ENCODE data around the gene CCDC85B.
"Not testable (repeated sequence)": the region's sequence is repeated elsewhere in the genome, so short reads cannot be mapped to it uniquely, and the experiment has no call there.

Gene CCDC85B

DNA sequence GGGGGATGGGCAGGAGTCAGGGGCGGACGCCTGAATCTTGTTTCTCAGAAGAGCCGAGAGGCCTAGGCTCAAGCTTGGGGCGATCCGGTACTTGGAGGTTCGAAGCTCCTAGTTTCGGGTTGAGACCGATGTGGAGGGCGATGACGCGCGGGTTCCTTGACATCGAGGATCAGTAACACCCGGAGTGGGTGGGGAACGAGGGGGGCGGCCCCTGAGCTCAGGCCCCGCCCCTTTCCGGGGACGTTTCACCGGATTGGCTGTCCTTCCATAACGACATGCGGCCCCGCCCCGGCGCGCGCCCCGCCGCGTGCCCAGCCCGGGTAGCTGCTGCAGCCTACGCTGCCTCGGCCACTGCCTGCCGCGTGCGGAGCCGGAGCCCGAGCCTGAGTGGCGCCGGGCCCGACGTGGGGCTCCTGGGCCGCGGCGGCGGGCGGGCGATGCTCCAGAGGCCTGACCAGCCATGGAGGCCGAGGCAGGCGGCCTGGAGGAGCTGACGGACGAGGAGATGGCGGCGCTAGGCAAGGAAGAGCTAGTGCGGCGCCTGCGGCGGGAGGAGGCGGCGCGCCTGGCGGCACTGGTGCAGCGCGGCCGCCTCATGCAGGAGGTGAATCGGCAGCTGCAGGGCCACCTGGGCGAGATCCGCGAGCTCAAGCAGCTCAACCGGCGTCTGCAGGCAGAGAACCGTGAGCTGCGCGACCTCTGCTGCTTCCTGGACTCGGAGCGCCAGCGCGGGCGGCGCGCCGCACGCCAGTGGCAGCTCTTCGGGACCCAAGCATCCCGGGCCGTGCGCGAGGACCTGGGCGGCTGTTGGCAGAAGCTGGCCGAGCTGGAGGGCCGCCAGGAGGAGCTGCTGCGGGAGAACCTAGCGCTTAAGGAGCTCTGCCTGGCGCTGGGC lies at the start of gene CCDC85B:
TSS of gene CCDC85B (plus strand) at position 350 of the 895 bp plus-strand sequence. CDS start at position 461, 111 bp downstream.
- DNase-seq: peak; percentile 95

DNA sequence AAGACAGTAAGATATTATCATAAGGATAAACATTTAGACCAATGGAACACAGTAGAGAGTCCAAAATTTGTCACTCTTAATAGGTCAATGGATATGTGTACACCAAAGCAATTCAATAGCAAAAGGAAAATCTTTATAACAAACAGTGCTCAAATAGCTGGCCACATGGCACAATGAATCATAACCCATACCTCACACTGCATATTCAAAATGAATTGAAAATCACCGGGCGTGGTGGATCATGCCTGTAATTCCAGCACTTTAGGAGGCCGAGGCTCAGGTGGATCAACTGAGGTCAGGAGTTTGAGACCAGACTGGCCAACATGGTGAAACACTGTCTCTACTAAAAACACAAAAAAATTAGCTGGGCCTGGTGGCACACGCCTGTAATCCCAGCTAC lies 48.3 kb upstream of the CCDC85B start:
- DNase-seq: no peak

DNA sequence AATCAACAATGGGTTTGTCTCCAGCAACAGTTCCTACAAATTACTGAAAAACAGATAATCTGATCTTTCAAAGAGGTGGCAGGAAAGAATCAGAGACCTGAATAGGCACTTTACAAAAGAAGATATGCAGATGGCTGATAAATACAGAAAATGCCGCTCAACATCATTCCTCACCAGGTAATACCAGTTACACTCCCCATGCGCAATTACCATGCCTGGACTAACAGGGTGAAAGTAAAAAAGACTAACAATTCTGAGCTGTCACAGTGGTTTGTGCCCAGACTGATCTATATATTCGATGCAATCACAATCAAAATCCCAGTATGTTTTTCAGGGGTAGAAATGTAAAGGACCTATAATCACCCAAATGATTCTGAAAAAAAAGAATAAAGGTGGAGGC lies 46.7 kb upstream of the CCDC85B start:
- DNase-seq: no peak

DNA sequence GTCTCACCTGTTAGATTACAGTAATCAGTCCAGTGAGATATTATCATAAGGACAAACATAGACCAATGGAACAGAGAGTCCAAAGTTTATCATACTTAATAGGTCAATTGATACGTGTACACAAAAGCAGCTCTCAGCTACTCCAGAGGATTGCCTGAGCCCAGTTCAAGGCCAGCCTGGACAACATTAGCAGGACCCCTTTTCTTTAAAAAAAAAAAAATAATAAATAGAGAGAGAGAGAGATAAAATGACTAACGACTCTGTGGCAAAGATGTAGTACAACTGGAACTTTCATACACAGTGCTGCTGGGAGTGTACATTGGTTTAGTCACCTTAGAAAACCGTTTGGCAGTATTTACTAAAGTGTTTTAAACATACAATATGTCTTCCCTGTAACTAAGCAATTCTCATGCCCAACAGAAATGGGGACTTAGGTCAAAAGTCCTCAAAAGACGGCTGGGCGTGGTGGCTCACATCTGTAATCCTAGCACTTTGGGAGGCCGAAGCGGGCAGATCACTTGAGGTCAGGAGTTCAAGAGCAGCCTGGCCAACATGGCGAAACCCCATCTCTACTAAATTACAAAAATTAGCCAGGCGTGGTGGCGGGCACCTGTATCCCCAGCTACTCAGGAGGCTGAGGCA lies 46.1 kb upstream of the CCDC85B start:
- no peak for DNase-seq

DNA sequence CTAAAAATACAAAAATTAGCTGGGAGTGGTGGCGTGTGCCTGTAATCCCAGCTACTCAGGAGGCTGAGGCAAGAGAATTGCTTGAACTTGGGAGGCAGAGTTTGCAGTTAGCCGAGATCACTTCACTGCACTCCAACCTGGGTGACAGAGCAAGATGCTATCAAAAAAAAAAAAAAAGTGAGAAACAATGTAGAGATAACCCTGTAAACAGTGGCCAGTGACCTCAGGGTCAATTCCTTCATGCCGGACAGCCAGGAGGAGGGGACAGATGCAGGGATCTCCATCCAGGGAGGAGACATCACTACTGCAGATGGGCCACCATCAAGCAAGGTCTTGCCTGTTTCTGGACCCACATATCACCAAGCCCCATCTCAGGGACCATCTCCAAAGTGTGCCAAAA lies 42.7 kb upstream of the CCDC85B start:
- no peak for DNase-seq

GRCh38 chr11:65848693-65849092 lies 41.8 kb upstream of the CCDC85B start:
- DNase-seq: not testable (repeated sequence)

DNA sequence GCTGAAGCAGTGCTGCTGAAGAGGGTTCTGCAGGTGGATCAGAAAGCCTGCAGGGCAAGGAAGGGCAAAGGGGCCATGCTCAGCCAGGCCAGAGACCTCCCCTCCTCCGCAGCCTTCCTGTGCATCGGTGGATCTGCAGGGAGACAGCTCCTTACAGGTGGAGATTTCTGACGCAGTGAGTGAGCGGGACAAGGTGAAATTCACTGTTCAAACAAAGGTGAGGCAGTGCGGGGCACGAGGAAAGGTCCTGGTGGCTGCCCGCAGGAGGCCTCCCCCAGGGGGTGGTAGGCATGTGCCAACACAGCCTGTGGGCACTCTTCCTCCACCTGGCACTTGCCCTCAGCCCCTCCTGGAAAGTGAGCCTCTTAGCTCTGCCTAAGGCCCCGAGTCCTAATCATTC lies 41.1 kb upstream of the CCDC85B start:
- DNase-seq: no peak

DNA sequence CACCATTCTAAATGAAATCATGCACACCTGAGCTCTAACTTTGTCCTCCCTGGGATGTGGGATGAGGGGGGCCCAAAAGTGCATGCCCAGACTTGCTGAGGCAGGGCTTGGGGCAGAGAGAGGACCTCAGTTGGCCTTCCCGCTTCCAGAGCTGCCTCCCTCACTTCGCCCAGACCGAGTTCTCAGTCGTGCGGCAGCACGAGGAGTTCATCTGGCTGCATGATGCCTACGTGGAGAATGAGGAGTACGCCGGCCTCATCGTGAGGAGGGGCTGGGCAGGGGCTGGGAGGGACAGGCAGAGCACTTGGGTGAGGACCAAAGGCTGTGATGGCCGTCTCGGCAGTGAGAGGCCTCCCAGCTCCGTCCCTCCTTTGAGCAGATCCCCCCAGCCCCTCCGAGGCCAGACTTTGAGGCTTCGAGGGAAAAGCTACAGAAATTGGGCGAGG lies 40.7 kb upstream of the CCDC85B start:
- DNase-seq: no peak

DNA sequence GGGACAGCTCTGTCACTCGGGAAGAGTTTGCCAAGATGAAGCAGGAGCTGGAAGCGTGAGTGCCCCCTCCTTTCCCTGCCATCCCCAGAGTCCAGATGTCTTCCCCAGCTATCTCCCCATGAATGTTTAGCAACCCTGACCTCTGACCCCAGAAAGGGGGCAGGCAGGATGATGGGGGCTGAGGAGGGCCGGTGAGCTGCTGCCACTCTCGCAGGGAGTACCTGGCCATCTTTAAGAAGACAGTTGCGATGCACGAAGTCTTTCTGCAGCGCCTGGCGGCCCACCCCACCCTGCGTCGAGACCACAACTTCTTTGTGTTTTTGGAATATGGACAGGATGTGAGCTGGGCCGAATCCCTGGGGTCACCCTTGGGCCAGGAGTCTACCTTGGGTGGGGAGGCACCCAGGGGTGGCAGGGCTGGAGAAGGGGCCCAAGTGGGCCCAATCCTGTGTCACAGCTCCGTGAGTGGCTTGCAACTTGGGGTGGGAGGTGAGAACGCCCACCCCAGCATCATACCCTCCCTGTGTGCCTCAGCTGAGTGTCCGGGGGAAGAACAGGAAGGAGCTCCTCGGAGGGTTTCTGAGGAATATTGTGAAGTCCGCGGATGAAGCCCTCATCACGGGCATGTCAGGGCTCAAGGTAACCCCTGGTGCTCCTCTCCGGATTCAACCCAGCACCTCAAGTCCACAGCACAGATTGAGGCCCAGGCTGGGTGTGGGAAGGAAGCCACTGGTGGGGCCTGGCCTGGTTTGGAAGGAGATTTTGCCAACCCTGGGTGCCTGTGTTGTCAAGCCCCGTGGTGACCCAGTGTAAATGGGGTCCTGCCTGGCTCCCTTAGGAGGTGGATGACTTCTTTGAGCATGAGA lies 40.0 kb upstream of the CCDC85B start:
- DNase-seq: peak; percentile 30

DNA sequence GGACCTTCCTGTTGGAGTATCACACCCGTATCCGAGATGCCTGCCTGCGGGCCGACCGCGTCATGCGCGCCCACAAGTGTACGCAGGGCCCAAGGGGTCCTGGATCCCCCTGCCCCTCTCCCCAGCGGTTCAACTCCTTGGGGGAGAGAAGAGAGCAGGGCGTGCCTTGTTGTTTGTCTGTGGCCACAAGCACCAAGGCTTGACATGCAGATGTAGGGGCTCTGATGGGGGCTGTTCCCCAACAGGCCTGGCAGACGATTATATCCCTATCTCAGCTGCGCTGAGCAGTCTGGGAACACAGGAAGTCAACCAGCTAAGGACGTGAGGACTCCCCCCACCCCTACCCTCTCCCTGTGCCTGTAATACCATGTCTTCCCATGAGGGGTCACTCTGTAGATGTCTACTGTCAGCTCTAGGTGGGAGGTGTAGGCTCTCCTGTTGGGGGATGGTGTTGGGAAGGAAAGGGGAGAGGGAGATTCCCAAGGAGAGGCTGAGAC lies 39.3 kb upstream of the CCDC85B start:
- DNase-seq: peak; percentile 34

DNA sequence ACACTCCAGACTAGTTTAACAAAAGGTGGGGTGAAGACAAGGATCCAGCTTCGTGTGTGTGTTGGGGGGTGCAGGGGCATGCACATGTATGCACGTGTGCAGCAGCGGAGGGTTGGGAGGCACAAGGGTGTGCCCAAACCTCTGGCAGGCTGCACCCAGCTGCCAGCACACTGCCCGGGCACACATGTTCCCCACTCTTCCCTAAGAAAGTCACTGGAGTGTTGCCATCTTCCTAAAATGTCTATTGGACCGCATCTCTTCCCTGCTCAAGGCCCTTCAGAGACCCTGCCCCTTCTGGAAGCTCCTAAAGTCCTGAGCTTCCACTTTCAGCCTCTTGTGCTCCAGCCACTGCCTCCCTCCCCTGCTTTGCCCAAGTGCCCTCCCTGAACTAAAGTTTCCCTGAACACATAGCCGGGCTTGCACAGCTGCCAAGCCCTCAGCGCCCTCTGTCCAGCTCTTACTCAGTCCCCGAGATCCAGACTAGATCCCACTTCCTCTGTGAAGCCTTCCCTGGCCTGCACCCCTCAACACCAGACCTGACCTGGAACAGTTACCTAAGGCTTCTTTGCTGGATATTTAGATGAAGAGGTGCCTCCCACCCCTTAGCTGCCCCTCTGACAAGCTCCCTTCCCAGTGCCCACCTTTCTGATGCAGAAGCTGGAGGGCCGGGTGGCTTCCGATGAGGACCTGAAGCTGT lies 38.5 kb upstream of the CCDC85B start:
- DNase-seq: peak; percentile 32

- no peak for DNase-seq
These were observed 37.8 kb upstream of the CCDC85B start for GRCh38 chr11:65852508-65853245.

- peak; percentile 34 for DNase-seq
These were observed 37.1 kb upstream of the CCDC85B start for GRCh38 chr11:65853246-65853979.

DNA sequence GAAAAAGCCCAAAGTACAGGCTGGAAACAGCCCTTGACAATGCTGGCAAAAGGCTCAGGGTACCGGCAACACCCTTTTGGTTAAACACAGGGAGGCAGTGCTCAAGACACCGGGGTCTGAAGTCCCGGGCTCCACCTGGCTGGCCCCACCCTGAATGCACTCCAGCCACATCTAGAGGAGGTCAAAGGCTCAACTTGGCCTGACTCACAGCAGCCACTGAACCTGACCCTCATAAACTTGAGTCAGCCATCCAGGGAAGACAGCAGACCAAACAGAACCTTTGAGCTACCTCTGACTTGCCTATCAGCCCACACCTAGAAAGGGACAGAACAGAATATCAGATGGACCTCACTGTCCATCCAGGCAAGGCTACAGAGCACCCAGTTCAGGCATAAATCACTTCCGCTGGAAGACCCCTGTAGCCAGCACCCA lies 36.3 kb upstream of the CCDC85B start:
- DNase-seq: no peak

DNA sequence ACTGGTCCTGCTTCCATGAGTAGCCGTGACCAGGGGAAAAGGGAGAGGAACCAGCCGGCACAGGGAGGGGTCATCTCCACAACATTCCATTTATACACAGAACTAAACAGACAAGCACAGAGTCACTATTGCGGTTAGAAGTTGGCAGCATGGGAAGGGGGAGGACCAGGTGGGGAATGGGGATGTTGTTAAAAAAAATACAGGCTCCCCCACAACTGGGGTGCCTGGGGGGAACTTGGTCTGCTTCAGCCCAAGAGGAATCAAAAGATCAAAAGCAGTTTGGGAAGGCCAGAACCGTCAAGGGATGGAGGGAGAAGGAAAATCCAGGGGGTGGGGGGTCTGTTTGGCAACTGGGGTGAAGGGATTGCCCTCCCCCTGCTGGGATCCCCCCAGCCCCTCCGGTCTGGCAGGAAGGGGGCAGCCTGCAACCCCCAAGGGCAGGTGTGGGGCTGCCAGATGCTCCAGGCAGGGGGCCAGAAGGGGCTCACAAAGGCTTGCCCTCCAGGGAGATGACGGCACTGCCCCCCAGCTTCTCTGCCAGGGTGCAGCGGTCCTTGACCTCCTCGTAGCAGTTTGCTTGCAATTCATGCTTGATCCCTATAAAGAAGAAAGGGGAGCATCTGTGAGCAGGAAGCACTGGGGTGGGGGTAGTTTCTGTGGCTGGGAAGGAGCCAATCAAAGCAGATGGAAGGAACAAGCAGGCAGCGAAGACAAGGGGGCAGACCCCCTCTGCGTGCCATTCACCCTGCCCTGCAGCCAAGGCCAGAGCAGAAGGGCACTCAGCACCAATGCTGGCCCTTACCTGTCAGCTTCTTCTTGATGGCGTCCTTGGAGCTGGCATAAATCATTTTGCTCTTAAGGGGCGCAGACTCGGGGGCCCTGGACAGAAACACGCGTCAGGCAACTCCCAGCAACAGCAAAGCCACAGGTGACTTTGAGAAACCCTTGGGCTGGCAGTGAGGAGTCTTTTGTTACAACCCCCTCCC lies 35.3 kb upstream of the CCDC85B start:
- DNase-seq: no peak

GRCh38 chr11:65855927-65856363 lies 34.5 kb upstream of the CCDC85B start:
- no peak for DNase-seq

DNA sequence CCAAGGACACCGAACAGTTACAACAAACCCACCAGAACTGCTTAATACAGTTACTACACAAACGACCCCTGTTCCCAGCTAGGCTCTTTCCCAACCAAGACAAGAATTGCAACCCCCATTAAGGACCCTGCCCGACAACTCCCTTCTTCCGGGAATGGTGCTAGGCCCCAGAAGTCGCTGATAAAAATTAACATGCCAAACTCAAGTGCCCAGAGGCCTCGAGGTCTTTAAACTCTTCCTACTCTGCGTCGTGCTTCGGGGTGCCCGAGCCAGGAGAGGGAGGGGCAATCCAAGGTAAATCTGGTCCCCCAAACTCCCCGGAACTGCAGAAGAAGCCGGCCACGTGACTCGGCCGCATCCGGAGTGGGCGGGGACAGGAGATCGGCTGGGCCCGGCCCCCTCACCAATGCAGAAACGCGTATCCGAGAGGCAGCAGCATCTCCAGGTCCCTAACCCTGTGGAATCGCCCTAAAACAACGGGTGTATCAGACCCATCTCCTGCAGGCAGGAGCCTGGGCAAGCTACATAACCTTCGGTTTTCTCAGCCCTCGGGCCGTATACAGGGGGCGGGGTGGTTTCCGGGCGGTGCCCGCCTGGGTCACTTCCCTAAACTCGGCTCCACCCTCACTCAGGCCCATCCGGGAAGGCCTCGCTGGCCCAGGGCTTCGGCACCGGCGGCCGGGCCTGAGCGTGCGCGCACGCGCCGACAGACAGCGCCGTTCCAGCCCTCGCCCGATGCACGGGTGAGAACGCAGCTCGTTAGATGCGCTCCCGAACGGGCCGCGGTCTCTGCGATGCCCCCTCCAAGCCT lies 33.6 kb upstream of the CCDC85B start:
- DNase-seq: peak; percentile 66

DNA sequence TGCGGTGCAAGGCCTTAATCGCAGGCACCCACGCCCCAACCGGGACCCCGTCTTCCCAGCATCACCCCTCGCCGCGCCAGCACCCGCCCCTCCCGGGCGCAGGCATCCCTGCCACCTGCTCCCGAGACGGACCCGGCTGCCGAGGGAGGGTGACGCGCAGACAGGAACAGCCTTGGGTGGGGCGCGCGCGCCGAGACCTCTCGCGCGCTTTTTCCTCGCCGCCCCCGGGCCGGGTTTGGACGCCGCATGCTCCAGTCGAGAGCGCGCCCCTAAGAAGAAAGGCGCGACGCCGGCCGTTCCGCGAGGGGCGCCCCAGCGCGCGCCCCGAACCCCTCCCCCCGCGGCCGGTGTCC lies 33.0 kb upstream of the CCDC85B start:
- DNase-seq: peak; percentile 46
